ENCODE measurements around the gene SDK1. TPM values are rescaled to one million over a fixed set of nuclear protein-coding genes. Genes with fewer than 3 reads are reported as not detected.

The SDK1 gene
- total and polyA plus RNA-seq, 8 donors = 1.6 to 11.2 (median 6.6) TPM

- TF ChIP-seq POLR2AphosphoS5 (IDR thresholded peaks at IDR 0.05) = no peak
- no peak for TF ChIP-seq EP300 (IDR thresholded peaks at IDR 0.05)
- TF ChIP-seq POLR2A (IDR thresholded peaks at IDR 0.05) = no peak
- no peak for TF ChIP-seq CTCF (IDR thresholded peaks at IDR 0.05)
- Histone ChIP-seq H3K9me3 (no peaks in the 10 kb centered on the region), H3K4me3 (no peak overlapping the region), H3K36me3 (no peaks in the 10 kb centered on the region), H3K27ac (no peak overlapping the region), H3K4me1 (no peaks in the 10 kb centered on the region), H3K27me3 (peaks cover 0 to 9% (median 0%) of the 10 kb centered on the region in 3 donors)
- no peak for DNase-seq
- 79 to 86% (median 81%) methylated on average over 7 of the region's 7 CpGs for WGBS, 5 donors
- intact Hi-C loops (cut with DNase I; ENCODE audit: low total_unique reads) = no loop called here
Observed at GRCh38 chr7:3927446-3928110, 626.5 kb downstream of the SDK1 start.

- 67 to 74% (median 69%) methylated on average over 14 of the region's 14 CpGs for WGBS, 5 donors
- DNase-seq = no peak
- no peaks in the 10 kb centered on the region for H3K36me3 ChIP-seq
- H3K27me3 ChIP-seq = peaks cover 0 to 9% (median 0%) of the 10 kb centered on the region in 3 donors
- H3K4me3 ChIP-seq = no peak overlapping the region
- intact Hi-C loops (cut with DNase I; ENCODE audit: low total_unique reads) = no loop called here
- no peaks in the 10 kb centered on the region for H3K4me1 ChIP-seq
- TF ChIP-seq CTCF (IDR thresholded peaks at IDR 0.05) (no peak), POLR2A (IDR thresholded peaks at IDR 0.05) (no peak), POLR2AphosphoS5 (IDR thresholded peaks at IDR 0.05) (no peak), EP300 (IDR thresholded peaks at IDR 0.05) (no peak)
- no peak overlapping the region for H3K27ac ChIP-seq
- no peaks in the 10 kb centered on the region for H3K9me3 ChIP-seq
Observed at GRCh38 chr7:3928727-3929515, 627.9 kb downstream of the SDK1 start.

GRCh38 chr7:3931843-3932242 lies 630.8 kb downstream of the SDK1 start:
- Histone ChIP-seq H3K4me3 (no peak overlapping the region), H3K36me3 (no peaks in the 10 kb centered on the region), H3K9me3 (peaks cover 0 to 13% (median 3%) of the 10 kb centered on the region in 4 donors), H3K27ac (no peak overlapping the region), H3K4me1 (no peaks in the 10 kb centered on the region), H3K27me3 (no peaks in the 10 kb centered on the region)
- TF ChIP-seq POLR2AphosphoS5 (IDR thresholded peaks at IDR 0.05) (no peak), POLR2A (IDR thresholded peaks at IDR 0.05) (no peak), CTCF (IDR thresholded peaks at IDR 0.05) (no peak), EP300 (IDR thresholded peaks at IDR 0.05) (no peak)
- intact Hi-C loops (cut with DNase I; ENCODE audit: low total_unique reads) = no loop called here
- peak in 1 of 2 donors; percentile 24 for DNase-seq
- 26 to 53% (median 46%) methylated on average over 3 of the region's 3 CpGs for WGBS, 5 donors

GRCh38 chr7:3937146-3937545 lies 636.1 kb downstream of the SDK1 start:
- no peak for DNase-seq
- H3K9me3 ChIP-seq = peaks cover 0 to 13% (median 3%) of the 10 kb centered on the region in 4 donors
- H3K27ac ChIP-seq = no peak overlapping the region
- no peaks in the 10 kb centered on the region for H3K27me3 ChIP-seq
- intact Hi-C loops (cut with DNase I; ENCODE audit: low total_unique reads) = no loop called here
- TF ChIP-seq EP300 (IDR thresholded peaks at IDR 0.05) (no peak), POLR2A (IDR thresholded peaks at IDR 0.05) (no peak), CTCF (IDR thresholded peaks at IDR 0.05) (no peak), POLR2AphosphoS5 (IDR thresholded peaks at IDR 0.05) (no peak)
- H3K4me1 ChIP-seq = no peaks in the 10 kb centered on the region
- H3K4me3 ChIP-seq = no peak overlapping the region
- H3K36me3 ChIP-seq = no peaks in the 10 kb centered on the region
- WGBS, 5 donors = 94 to 100% (median 95%) methylated on average over 7 to 8 of the region's 8 CpGs
